Panc1 (cell line): ENCODE data around the gene KCNG2. TPM values are rescaled to one million over a fixed set of nuclear protein-coding genes. Genes with fewer than 3 reads are reported as not detected.

Experiments used
- ATAC-seq: fragments of 200-7000 bp; cut with Tn5 transposase; 2 replicates; pipeline ENCODE4 v1.9.1; 2020; ENCODE audit warnings: mild to moderate bottlenecking, moderate library complexity
- BruUV-seq: library from RNA; stranded (reverse); fragments of 400-500 nt; replicated peaks from 2 replicates; lab custom pipeline; 2021; lab: Mats Ljungman, UMichigan
- CTCF ChIA-PET: fragments of 300-600 bp; sonication (Branson Sonifier 250); formaldehyde crosslinking; loops from one replicate; lab custom pipeline; 2022; ENCODE audit warnings: antibody characterized with exemption; lab: Charles Lee
- POLR2A ChIA-PET: fragments of 300-600 bp; sonication (Branson Sonifier 250); formaldehyde crosslinking; loops from one replicate; lab custom pipeline; 2022; ENCODE audit warnings: antibody characterized with exemption; lab: Charles Lee
- DNase-seq: peaks from one replicate; pipeline ENCODE4 v3.0.0-alpha.2; 2010; ENCODE audit warnings: low read depth, low spot score
- H3K27ac ChIP-seq: 2 replicates; pipeline ENCODE4 v1.5.1; 2011; ENCODE audit warnings: mild to moderate bottlenecking, low read length, inconsistent platforms
- H3K27me3 ChIP-seq: fragments of 200-500 bp; sonication (Bioruptor generic); 2 replicates; pipeline ENCODE4 v1.6.0; 2014; ENCODE audit warnings: low read length, inconsistent platforms; ENCODE audit not compliant: control insufficient read depth, insufficient read depth
- H3K36me3 ChIP-seq: fragments of 200-500 bp; sonication (Bioruptor generic); 2 replicates; pipeline ENCODE4 v1.5.1; 2014; ENCODE audit warnings: inconsistent platforms, mild to moderate bottlenecking, low read length, moderate library complexity; ENCODE audit not compliant: control insufficient read depth, insufficient read depth
- H3K4me1 ChIP-seq: 2 replicates; pipeline ENCODE4 v1.5.1; 2011; ENCODE audit warnings: inconsistent platforms, mild to moderate bottlenecking, low read length, moderate library complexity; ENCODE audit not compliant: control insufficient read depth, insufficient read depth
- H3K4me3 ChIP-seq, 2 experiments: 2 replicates each; pipeline ENCODE4 v1.5.1; 2011 to 2012; ENCODE audit warnings: low read depth in 2 of 2, low read length in 2 of 2, mild to moderate bottlenecking in 2 of 2, inconsistent platforms in 1 of 2, moderate library complexity in 1 of 2
- H3K9me3 ChIP-seq: fragments of 200-500 bp; sonication (Bioruptor generic); 2 replicates; pipeline ENCODE4 v1.5.1; 2014; ENCODE audit warnings: low read depth, mild to moderate bottlenecking, inconsistent platforms, low read length, moderate library complexity; ENCODE audit not compliant: control insufficient read depth, insufficient read depth
- CTCF ChIP-seq: fragments of 450-650 bp; IDR thresholded peaks from 2 replicates; pipeline ENCODE4 v1.5.1; 2017; ENCODE audit warnings: mild to moderate bottlenecking
- POLR2AphosphoS5 ChIP-seq: IDR thresholded peaks from 2 replicates; pipeline ENCODE4 v1.6.1; 2012; ENCODE audit warnings: mild to moderate bottlenecking, low read depth, low read length, moderate library complexity
- REST ChIP-seq, 2 experiments: IDR thresholded peaks; 2 replicates each; pipeline ENCODE4 v1.6.1; 2011 to 2012; ENCODE audit warnings: low read depth in 2 of 2, control low read depth in 1 of 2, low read length in 1 of 2, mild to moderate bottlenecking in 1 of 2, moderate library complexity in 1 of 2; ENCODE audit not compliant: insufficient read depth in 1 of 2
- SIN3A ChIP-seq: IDR thresholded peaks from 2 replicates; pipeline ENCODE4 v1.6.1; 2012; ENCODE audit warnings: low read depth, mild to moderate bottlenecking, low read length, moderate library complexity, borderline replicate concordance; ENCODE audit not compliant: insufficient read depth
- TCF7L2 ChIP-seq: IDR thresholded peaks from 2 replicates; pipeline ENCODE4 v1.6.1; 2011; ENCODE audit warnings: mild to moderate bottlenecking, low read depth, low read length, inconsistent platforms
- in situ Hi-C: cut with HindIII; loops from 2 replicates; pipeline ENCODE4 v1.10.0; 2016; ENCODE audit warnings: low sequenced_read_pairs, low pct_unique_long_range_greater_than_20kb
- intact Hi-C: fragments of 100-400 bp; cut with micrococcal nuclease; formaldehyde crosslinking; loops from one replicate; pipeline ENCODE4 v1.10.0; 2022; ENCODE audit not compliant: unreplicated experiment
- total RNA-seq: library from RNA; stranded (reverse); gene quantifications from one replicate; pipeline ENCODE4 v1.2.1, GENCODE V29; 2021; ENCODE audit not compliant: unreplicated experiment

KCNG2 gene
- total RNA-seq, 1 experiment from 2014 or later: not detected

GRCh38 chr18:79798346-79798998 lies 734 bp downstream of the KCNG2 start:
- Histone ChIP-seq H3K36me3 (no peaks in the 10 kb centered on the region), H3K9me3 (no peaks in the 10 kb centered on the region), H3K4me1 (0 out of 2 replicates have a peak, but pooled peaks cover 3% of the 10 kb centered on the region), H3K27ac (no peak overlapping the region), H3K27me3 (peaks cover 5% of the 10 kb centered on the region; the same call in 1 of the 2 replicates), H3K4me3 (no peak overlapping the region)
- POLR2A ChIA-PET: no interaction called here
- TF ChIP-seq REST (IDR thresholded peaks at IDR 0.05; ENCODE audit: insufficient read depth in 1 of 2, low read depth in 2 of 2, low read length in 1 of 2) (no peak), SIN3A (no peak)
- DNase-seq (no peak), ATAC-seq (no peak)
- in situ Hi-C loops (no loop called here), intact Hi-C loops (no loop called here)
- CTCF ChIA-PET: no interaction called here
- no TSS peak for BruUV-seq

GRCh38 chr18:79798999-79799370 lies 1.2 kb downstream of the KCNG2 start:
- no TSS peak for BruUV-seq
- in situ Hi-C loops: no loop called here
- intact Hi-C loops: no loop called here

More at GRCh38 chr18:79798999-79799370, 1.2 kb downstream of the KCNG2 start:
- no peak for ATAC-seq
- POLR2A ChIA-PET: no interaction called here
- Histone ChIP-seq H3K27me3 (peaks cover 5% of the 10 kb centered on the region; the same call in 1 of the 2 replicates), H3K4me3 (no peak overlapping the region), H3K9me3 (no peaks in the 10 kb centered on the region), H3K4me1 (0 out of 2 replicates have a peak, but pooled peaks cover 3% of the 10 kb centered on the region), H3K36me3 (no peaks in the 10 kb centered on the region), H3K27ac (no peak overlapping the region)
- TF ChIP-seq CTCF (no peak), TCF7L2 (no peak), REST (IDR thresholded peaks at IDR 0.05; ENCODE audit: insufficient read depth in 1 of 2, low read depth in 2 of 2, low read length in 1 of 2) (no peak), SIN3A (no peak), POLR2AphosphoS5 (no peak)
- DNase-seq: no peak
- CTCF ChIA-PET: no interaction called here
